Skeletal muscle cell (primary cell): ENCODE measurements around the gene SPRED2.

Experiments
- DNase-seq: peaks from one replicate; pipeline ENCODE4 v3.0.0-alpha.2; 2010; ENCODE audit warnings: low read depth
- H3K4me3 ChIP-seq: 2 replicates; pipeline ENCODE4 v1.5.1; 2011; ENCODE audit warnings: low read depth, mild to moderate bottlenecking, control low read depth, low read length, moderate library complexity

Gene SPRED2

GRCh38 chr2:65373365-65373918, 59.0 kb downstream of the SPRED2 start:
- no peak for DNase-seq
- H3K4me3 ChIP-seq, result no peak overlapping the region

- DNase-seq, result no peak
- H3K4me3 ChIP-seq, result no peak overlapping the region
Measured at GRCh38 chr2:65372619-65373018, 59.8 kb downstream of the SPRED2 start.

- no peak for DNase-seq
- H3K4me3 ChIP-seq, result no peak overlapping the region
Measured at GRCh38 chr2:65371074-65371434, 61.3 kb downstream of the SPRED2 start.

GRCh38 chr2:65370387-65371073, 61.9 kb downstream of the SPRED2 start:
- no peak overlapping the region for H3K4me3 ChIP-seq
- DNase-seq, result peak; percentile 80

- no peak for DNase-seq
- no peak overlapping the region for H3K4me3 ChIP-seq
Measured at GRCh38 chr2:65369980-65370379, 62.4 kb downstream of the SPRED2 start.

- no peak for DNase-seq
Measured at GRCh38 chr2:65369574-65369973, 62.8 kb downstream of the SPRED2 start.

GRCh38 chr2:65368468-65368867, 63.9 kb downstream of the SPRED2 start:
- no peak overlapping the region for H3K4me3 ChIP-seq
- DNase-seq, result no peak

More at GRCh38 chr2:65369574-65369973, 62.8 kb downstream of the SPRED2 start:
- no peak overlapping the region for H3K4me3 ChIP-seq

GRCh38 chr2:65367524-65367923, 64.9 kb downstream of the SPRED2 start:
- no peak overlapping the region for H3K4me3 ChIP-seq
- DNase-seq, result peak; percentile 99

- peak; percentile 96 for DNase-seq
- peak overlapping the region; percentile 40 for H3K4me3 ChIP-seq
Measured at GRCh38 chr2:65366595-65367125, 65.7 kb downstream of the SPRED2 start.

GRCh38 chr2:65364986-65365733, 67.2 kb downstream of the SPRED2 start:
- peak overlapping the region; percentile 40 for H3K4me3 ChIP-seq
- DNase-seq, result no peak

GRCh38 chr2:65363879-65364666, 68.3 kb downstream of the SPRED2 start:
- no peak overlapping the region for H3K4me3 ChIP-seq
- DNase-seq, result no peak

GRCh38 chr2:65361623-65362022, 70.8 kb downstream of the SPRED2 start:
- H3K4me3 ChIP-seq, result no peak overlapping the region
- DNase-seq, result peak; percentile 40

- no peak for DNase-seq
- no peak overlapping the region for H3K4me3 ChIP-seq
Measured at GRCh38 chr2:65360441-65360840, 72.0 kb downstream of the SPRED2 start.

GRCh38 chr2:65358678-65359400, 73.6 kb downstream of the SPRED2 start:
- DNase-seq, result no peak

GRCh38 chr2:65357959-65358294, 74.5 kb downstream of the SPRED2 start:
- no peak for DNase-seq
- no peak overlapping the region for H3K4me3 ChIP-seq

More at GRCh38 chr2:65358678-65359400, 73.6 kb downstream of the SPRED2 start:
- H3K4me3 ChIP-seq, result no peak overlapping the region

GRCh38 chr2:65357095-65357958, 75.1 kb downstream of the SPRED2 start:
- no peak overlapping the region for H3K4me3 ChIP-seq
- DNase-seq, result no peak

GRCh38 chr2:65355186-65355831, 77.1 kb downstream of the SPRED2 start:
- DNase-seq, result no peak

GRCh38 chr2:65354773-65355172, 77.6 kb downstream of the SPRED2 start:
- no peak overlapping the region for H3K4me3 ChIP-seq
- DNase-seq, result no peak

More at GRCh38 chr2:65355186-65355831, 77.1 kb downstream of the SPRED2 start:
- H3K4me3 ChIP-seq, result no peak overlapping the region
